Esophagus squamous epithelium (tissue), 4 donors: Measurements from ENCODE around the gene AGTRAP.

ENCODE experiments used
- POLR2A ChIP-seq, 4 donors: fragments of 450-650 bp; IDR thresholded peaks; one replicate each; pipeline ENCODE4 v1.6.1; 2017; ENCODE audit warnings: antibody characterized with exemption in 4 of 4, mild to moderate bottlenecking in 4 of 4, moderate library complexity in 3 of 4
- TF ChIP-seq, protein P1 (sequence below), 6 experiments: fragments of 450-650 bp in 4 of 6; fragments of 200-600 bp in 2 of 6; sonication (generic) in 2 of 6; IDR thresholded peaks; one replicate each; pipeline ENCODE4 v1.5.1; 2016 to 2019; ENCODE audit warnings: antibody characterized with exemption in 6 of 6, mild to moderate bottlenecking in 4 of 6, moderate library complexity in 4 of 6

DNA sequence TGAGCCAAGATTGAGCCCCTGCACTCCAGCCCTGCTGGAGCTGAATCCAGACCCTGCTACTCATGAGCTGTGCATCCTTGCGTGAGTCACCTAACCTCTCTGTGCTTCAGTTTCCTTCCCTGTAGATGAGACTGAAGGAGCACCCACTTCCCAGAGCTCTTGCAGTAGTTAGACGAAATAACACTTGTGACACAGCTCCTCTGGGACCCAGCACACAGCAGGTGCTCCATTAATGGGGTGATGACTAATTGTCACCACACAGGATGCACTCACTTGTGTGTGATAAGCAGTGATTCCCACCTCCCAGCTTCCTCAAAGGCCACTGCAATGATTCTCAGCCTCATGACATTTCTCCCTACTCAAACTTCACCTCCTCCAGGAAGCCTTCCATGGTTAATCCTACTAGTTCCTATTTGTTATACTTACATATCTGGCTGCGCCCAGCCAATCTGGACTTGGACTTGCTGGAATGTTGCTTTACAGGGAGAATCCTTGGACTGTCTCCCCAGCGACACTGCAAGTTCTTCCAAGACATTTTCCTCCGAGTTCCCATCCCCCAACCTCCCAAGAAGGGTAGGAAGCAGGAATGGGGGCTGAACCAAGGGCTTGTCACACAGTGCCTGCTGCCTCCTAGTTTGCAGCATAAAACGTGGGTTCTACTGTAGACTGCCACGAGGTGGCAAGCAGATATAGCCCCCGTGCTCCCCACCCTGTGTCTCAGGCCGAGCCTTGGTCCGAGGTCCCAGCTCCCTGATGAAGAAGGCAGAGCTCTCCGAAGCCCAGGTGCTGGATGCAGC is 27.2 kb upstream of the AGTRAP start:
- TF ChIP-seq POLR2A (IDR thresholded peaks at IDR 0.05) = no peak
- TF ChIP-seq, protein P1, sequence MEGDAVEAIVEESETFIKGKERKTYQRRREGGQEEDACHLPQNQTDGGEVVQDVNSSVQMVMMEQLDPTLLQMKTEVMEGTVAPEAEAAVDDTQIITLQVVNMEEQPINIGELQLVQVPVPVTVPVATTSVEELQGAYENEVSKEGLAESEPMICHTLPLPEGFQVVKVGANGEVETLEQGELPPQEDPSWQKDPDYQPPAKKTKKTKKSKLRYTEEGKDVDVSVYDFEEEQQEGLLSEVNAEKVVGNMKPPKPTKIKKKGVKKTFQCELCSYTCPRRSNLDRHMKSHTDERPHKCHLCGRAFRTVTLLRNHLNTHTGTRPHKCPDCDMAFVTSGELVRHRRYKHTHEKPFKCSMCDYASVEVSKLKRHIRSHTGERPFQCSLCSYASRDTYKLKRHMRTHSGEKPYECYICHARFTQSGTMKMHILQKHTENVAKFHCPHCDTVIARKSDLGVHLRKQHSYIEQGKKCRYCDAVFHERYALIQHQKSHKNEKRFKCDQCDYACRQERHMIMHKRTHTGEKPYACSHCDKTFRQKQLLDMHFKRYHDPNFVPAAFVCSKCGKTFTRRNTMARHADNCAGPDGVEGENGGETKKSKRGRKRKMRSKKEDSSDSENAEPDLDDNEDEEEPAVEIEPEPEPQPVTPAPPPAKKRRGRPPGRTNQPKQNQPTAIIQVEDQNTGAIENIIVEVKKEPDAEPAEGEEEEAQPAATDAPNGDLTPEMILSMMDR (IDR thresholded peaks at IDR 0.05) = no peak
